K562 (cell line): ENCODE data around the gene TBL1X. TPM values are rescaled to one million over a fixed set of nuclear protein-coding genes. Genes with fewer than 3 reads are reported as not detected.

ENCODE experiments used
- ATAC-seq: fragments of 200-7000 bp; cut with Tn5 transposase; 3 replicates; pipeline ENCODE4 v1.9.1; 2020; ENCODE audit warnings: moderate library complexity
- BruUV-seq: library from RNA; stranded (reverse); fragments of 400-500 nt; replicated peaks from 2 replicates; lab custom pipeline; 2021; lab: Mats Ljungman, UMichigan
- CTCF ChIA-PET: fragments of 300-600 bp; formaldehyde crosslinking; extraction: SDS; loops from one replicate; lab custom pipeline; 2021; ENCODE audit warnings: low intra/inter-chr PET ratio; lab: Yijun Ruan, JAX
- POLR2A ChIA-PET: fragments of 300-600, 350-650 bp; sonication (Branson Sonifier 250); formaldehyde crosslinking; extraction: SDS; loops from one replicate; lab custom pipeline; 2021; ENCODE audit warnings: antibody characterized with exemption, inconsistent platforms; lab: Yijun Ruan, JAX
- DNase-seq, 4 experiments: peaks; one replicate each; pipeline versions ENCODE4 v3.0.0 to v3.0.0-alpha.2; 2011 to 2018; ENCODE audit warnings: low spot score in 3 of 4, mixed read lengths in 3 of 4; ENCODE audit errors: extremely low read depth in 1 of 4
- FAIRE-seq: peaks from 2 replicates; lab custom pipeline; 2011; peaks lifted over from hg19 to GRCh38; lab: Jason Lieb, UNC
- H2AFZ ChIP-seq: 2 replicates; pipeline ENCODE4 v1.6.0; 2011; ENCODE audit warnings: low read depth, low read length, control low read depth, inconsistent platforms
- H3K27ac ChIP-seq: fragments of 200-600 bp; 3 replicates; pipeline ENCODE4 v1.8.0; 2011; ENCODE audit warnings: low read depth, mild to moderate bottlenecking, control low read depth, inconsistent platforms, low read length, moderate library complexity, mixed read lengths; ENCODE audit errors: extremely low read depth
- H3K27me3 ChIP-seq, 2 experiments: fragments of 300-600 bp in 1 of 2; 2 replicates in 1 of 2; 3 replicates in 1 of 2; pipeline versions ENCODE4 v1.6.0 to v1.8.0; 2011; ENCODE audit warnings: inconsistent platforms in 2 of 2, low read length in 2 of 2, mild to moderate bottlenecking in 1 of 2, mixed read lengths in 1 of 2, moderate library complexity in 1 of 2; ENCODE audit not compliant: control insufficient read depth in 2 of 2, insufficient read depth in 2 of 2
- H3K36me3 ChIP-seq: fragments of 300-600 bp; 3 replicates; pipeline ENCODE4 v1.8.0; 2011; ENCODE audit warnings: mild to moderate bottlenecking, low read length, inconsistent platforms; ENCODE audit not compliant: control insufficient read depth, insufficient read depth
- H3K4me1 ChIP-seq, 2 experiments: fragments of 200-600 bp in 1 of 2; replicated peaks in 1 of 2; 2 replicates in 1 of 2; 3 replicates in 1 of 2; pipeline versions ENCODE4 v1.5.1 to v1.8.0; 2011; ENCODE audit warnings: inconsistent platforms in 2 of 2, low read length in 2 of 2, mild to moderate bottlenecking in 1 of 2, mixed read lengths in 1 of 2, moderate library complexity in 1 of 2; ENCODE audit not compliant: control insufficient read depth in 2 of 2, insufficient read depth in 2 of 2
- H3K4me2 ChIP-seq: 2 replicates; pipeline ENCODE4 v1.6.1; 2011; ENCODE audit warnings: low read length, control low read depth, inconsistent platforms, mixed read lengths; ENCODE audit not compliant: insufficient read depth
- H3K4me3 ChIP-seq: fragments of 200-600 bp; sonication (generic), shearing (Covaris generic); 2 replicates; pipeline ENCODE4 v1.5.1; 2016; ENCODE audit warnings: control low read depth, inconsistent platforms
- H3K79me2 ChIP-seq: fragments of 200-600 bp; 3 replicates; pipeline ENCODE4 v1.8.0; 2011; ENCODE audit warnings: low read length, inconsistent platforms; ENCODE audit not compliant: control insufficient read depth, insufficient read depth
- H3K9ac ChIP-seq, 2 experiments: 2 replicates each; pipeline versions ENCODE4 v1.6.0 to v1.6.1; 2011; ENCODE audit warnings: low read depth in 2 of 2, low read length in 2 of 2, control low read depth in 1 of 2, inconsistent platforms in 1 of 2, mild to moderate bottlenecking in 1 of 2, mixed read lengths in 1 of 2; ENCODE audit not compliant: insufficient read depth in 1 of 2
- H3K9me1 ChIP-seq: one replicate; pipeline ENCODE4 v1.6.0; 2011; ENCODE audit warnings: inconsistent platforms, mild to moderate bottlenecking, low read length, moderate library complexity; ENCODE audit not compliant: control insufficient read depth, insufficient read depth
- H3K9me3 ChIP-seq: replicated peaks from 2 replicates; pipeline ENCODE4 v1.5.1; 2011; ENCODE audit warnings: low read depth, low read length, inconsistent platforms; ENCODE audit not compliant: control insufficient read depth, insufficient read depth
- H4K20me1 ChIP-seq: replicated peaks from 2 replicates; pipeline ENCODE4 v1.6.1; 2011; ENCODE audit warnings: low read length, inconsistent platforms, mixed read lengths; ENCODE audit not compliant: control insufficient read depth, insufficient read depth
- ADNP ChIP-seq: fragments of 200-800 bp; sonication (Bioruptor generic); IDR thresholded peaks from 2 replicates; pipeline ENCODE4 v1.6.1; 2016; ENCODE audit warnings: missing genetic modification characterization, missing compliant biosample characterization
- CTBP1 ChIP-seq: fragments of 450-650 bp; IDR thresholded peaks from 2 replicates; pipeline ENCODE4 v1.6.1; 2016; ENCODE audit warnings: borderline replicate concordance
- DEAF1 ChIP-seq: fragments of 450-650 bp; formaldehyde crosslinking; IDR thresholded peaks from 2 replicates; pipeline ENCODE4 v1.4.0; 2020; ENCODE audit warnings: mild to moderate bottlenecking, moderate library complexity
- EHMT2 ChIP-seq: fragments of 450-650 bp; IDR thresholded peaks from 2 replicates; pipeline ENCODE4 v1.6.1; 2018; ENCODE audit warnings: antibody characterized with exemption
- FOSL1 ChIP-seq: fragments of 200-800 bp; sonication (Bioruptor generic); conservative IDR thresholded peaks from 2 replicates; pipeline ENCODE4 v1.6.1; 2016; ENCODE audit warnings: missing genetic modification characterization, missing compliant biosample characterization
- GABPA ChIP-seq: fragments of 200-800 bp; sonication (Bioruptor generic); conservative IDR thresholded peaks from 2 replicates; pipeline ENCODE4 v1.6.1; 2016; ENCODE audit warnings: low read depth, missing genetic modification characterization, missing compliant biosample characterization
- JUND ChIP-seq, 2 experiments: IDR thresholded peaks; 2 replicates in 1 of 2; 3 replicates in 1 of 2; pipeline ENCODE4 v1.6.1; 2011; ENCODE audit warnings: borderline replicate concordance in 2 of 2, low read depth in 2 of 2, low read length in 2 of 2, improper control_type of control experiment in 1 of 2, missing biosample characterization in 1 of 2, missing genetic modification characterization in 1 of 2, missing genetic modification reagents in 1 of 2
- MEIS2 ChIP-seq: fragments of 450-650 bp; IDR thresholded peaks from 2 replicates; pipeline ENCODE4 v1.6.1; 2014; ENCODE audit warnings: mild to moderate bottlenecking; ENCODE audit not compliant: partially characterized antibody
- NR2C1 ChIP-seq, 2 experiments: fragments of 450-650 bp; IDR thresholded peaks; 2 replicates each; pipeline ENCODE4 v1.6.1; 2017; ENCODE audit warnings: mild to moderate bottlenecking in 2 of 2, antibody characterized with exemption in 1 of 2, inconsistent platforms in 1 of 2, missing compliant biosample characterization in 1 of 2, missing genetic modification characterization in 1 of 2
- PTRF ChIP-seq: fragments of 450-650 bp; IDR thresholded peaks from 2 replicates; pipeline ENCODE4 v1.6.1; 2016; ENCODE audit warnings: mild to moderate bottlenecking, missing genetic modification characterization, missing compliant biosample characterization
- SPI1 ChIP-seq: IDR thresholded peaks from 2 replicates; pipeline ENCODE4 v1.6.1; 2011; ENCODE audit warnings: low read depth, low read length, control low read depth, borderline replicate concordance
- ZNF12 ChIP-seq: sonication (generic); formaldehyde crosslinking; IDR thresholded peaks from 2 replicates; pipeline ENCODE4 v1.4.0; 2020; ENCODE audit warnings: mild to moderate bottlenecking, missing genetic modification reagents
- WGBS: fragments of 100-300 bp; shearing (Covaris generic); methylation state at CpG from one replicate; pipeline ENCODE4 v1.1.6; 2016; ENCODE audit warnings: low coverage, mixed read lengths; ENCODE audit not compliant: insufficient coverage; ENCODE audit errors: missing lambda C conversion rate; 5-methylcytosine and 5-hydroxymethylcytosine counted together
- in situ Hi-C: fragments of 300-500 bp; cut with MboI; formaldehyde crosslinking; loops from 4 replicates; pipeline ENCODE4 v1.15.0; 2018; ENCODE audit warnings: inconsistent platforms, mixed read lengths
- intact Hi-C: fragments of 100-400 bp; cut with micrococcal nuclease; formaldehyde crosslinking; loops from 2 replicates; pipeline ENCODE4 v1.14.2; 2022
- polyA plus RNA-seq, 8 experiments: library from polyadenylated mRNA; depleted of rRNA in 4 of 8; stranded (reverse) in 5 of 8; unstranded in 3 of 8; fragments of >200 nt; fragmentation: Nextera tagmentation in 2 of 8; fragmentation: Illumina TruSeq in 1 of 8; extraction: Ambion mirVana in 2 of 8; extraction: Trizol in 1 of 8; gene quantifications; 2 replicates each; pipeline versions ENCODE4 v1.2.1 to v1.2.3, GENCODE V29; 2011 to 2014; ENCODE audit warnings: inconsistent platforms in 1 of 8, missing spikeins in 1 of 8
- total RNA-seq, 7 experiments: library from RNA; depleted of rRNA in 6 of 7; stranded (reverse); fragments of >200 nt in 6 of 7; fragmentation: Illumina TruSeq in 2 of 7; extraction: Trizol in 2 of 7; gene quantifications; 2 replicates each; pipeline versions ENCODE4 v1.2.1 to v1.2.3, GENCODE V29; 2011 to 2021; ENCODE audit warnings: low replicate concordance in 1 of 7
- TF ChIP-seq, protein P1 (sequence below), 2 experiments: IDR thresholded peaks in 1 of 2; conservative IDR thresholded peaks in 1 of 2; 2 replicates each; pipeline ENCODE4 v1.6.1; 2016; ENCODE audit warnings: low read depth in 2 of 2, mild to moderate bottlenecking in 1 of 2, missing compliant biosample characterization in 1 of 2, missing genetic modification characterization in 1 of 2, moderate library complexity in 1 of 2

Gene TBL1X
- total and polyA plus RNA-seq, 9 of the 15 experiments (the other 6 are each of a cell fraction or from before 2014, with no cell fraction given): 6.0 to 49.6 (median 19.7) TPM

DNA sequence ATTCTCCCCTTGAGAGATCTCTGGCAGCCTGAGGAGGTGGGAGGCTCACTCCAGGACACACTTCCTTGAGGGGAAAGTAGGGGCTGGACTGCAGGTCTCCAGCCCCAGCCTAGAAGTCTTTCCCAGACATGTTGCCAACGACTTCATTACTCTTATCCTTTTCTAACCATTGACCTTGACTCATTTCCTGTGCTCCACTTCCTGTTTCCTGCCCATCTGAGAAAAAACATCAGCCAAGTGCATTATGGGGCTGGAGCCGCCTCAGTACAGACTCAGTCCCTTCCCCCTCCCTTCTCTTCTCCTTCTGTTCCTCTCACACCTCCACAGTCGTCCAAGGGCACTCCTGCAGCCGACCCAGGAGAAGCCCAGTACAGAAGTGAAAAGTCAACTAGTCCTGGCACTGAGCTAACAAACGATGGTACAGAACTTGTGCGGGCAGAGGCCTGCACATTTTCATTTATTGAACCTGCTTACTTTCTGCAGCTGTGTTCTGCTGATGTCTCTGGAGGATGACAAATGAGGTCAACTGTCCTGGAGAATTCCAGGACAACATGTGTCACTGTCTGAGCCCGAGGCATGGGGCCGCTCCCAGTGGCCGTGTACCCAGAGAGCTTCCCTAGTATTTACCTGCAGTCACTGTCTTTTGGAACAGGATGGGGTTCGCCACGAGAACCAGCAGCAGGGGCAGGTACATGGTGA lies 280.7 kb downstream of the TBL1X start (continued):
- 0 out of 2 replicates have a peak, but pooled peaks have one; percentile 31 for TF ChIP-seq SPI1
- no peak for TF ChIP-seq NR2C1 (IDR thresholded peaks at IDR 0.05)
- no peak for TF ChIP-seq NR2C1 (tag; IDR thresholded peaks at IDR 0.05)
- peak; percentile 64 for TF ChIP-seq GABPA (tag)
- peak; percentile 65; the same call in 1 of the 2 replicates for TF ChIP-seq EHMT2

- Histone ChIP-seq H3K79me2 (no peaks in the 10 kb centered on the region), H3K9ac (no peak overlapping the region), H3K4me1 (no peaks in the 10 kb centered on the region), H4K20me1 (no peaks in the 10 kb centered on the region), H3K36me3 (no peaks in the 10 kb centered on the region), H3K9me3 (no peaks in the 10 kb centered on the region), H3K27me3 (peaks cover 0 to 10% of the 10 kb centered on the region in 2 experiments; a peak in 1 of 5 replicates), H2AFZ (no peak overlapping the region), H3K4me2 (no peak overlapping the region), H3K27ac (no peak overlapping the region), H3K9me1 (no peaks in the 10 kb centered on the region), H3K4me3 (no peak overlapping the region)
- no peak for FAIRE-seq
- CTCF ChIA-PET: no interaction called here
- no TSS peak for BruUV-seq
- 0% methylated on average over 2 of the region's 3 CpGs for WGBS
- in situ Hi-C loops (no loop called here), intact Hi-C loops (no loop called here)
- POLR2A ChIA-PET: interaction anchor here (0.6 kb wide), 1 partner anchor 283 kb away, joined by 3 read pairs; no protein-coding TSS in a partner anchor
- TF ChIP-seq JUND (IDR thresholded peaks at IDR 0.05; ENCODE audit: borderline replicate concordance, low read depth, low read length) (peak; percentile 31; the same call in 1 of the 2 replicates), JUND (tag; IDR thresholded peaks at IDR 0.05; ENCODE audit: borderline replicate concordance, low read depth, low read length) (0 out of 3 replicates have a peak, but pooled peaks have one; percentile 31), CTBP1 (0 out of 2 replicates have a peak, but pooled peaks have one; percentile 23), SPI1 (peak; percentile 37; the same call in 1 of the 2 replicates), DEAF1 (no peak), MEIS2 (peak; percentile 83), PTRF (no peak), ADNP (tag) (no peak), FOSL1 (tag) (peak; percentile 69), ZNF12 (CRISPR knock-in tag) (no peak)
- TF ChIP-seq, protein P1, sequence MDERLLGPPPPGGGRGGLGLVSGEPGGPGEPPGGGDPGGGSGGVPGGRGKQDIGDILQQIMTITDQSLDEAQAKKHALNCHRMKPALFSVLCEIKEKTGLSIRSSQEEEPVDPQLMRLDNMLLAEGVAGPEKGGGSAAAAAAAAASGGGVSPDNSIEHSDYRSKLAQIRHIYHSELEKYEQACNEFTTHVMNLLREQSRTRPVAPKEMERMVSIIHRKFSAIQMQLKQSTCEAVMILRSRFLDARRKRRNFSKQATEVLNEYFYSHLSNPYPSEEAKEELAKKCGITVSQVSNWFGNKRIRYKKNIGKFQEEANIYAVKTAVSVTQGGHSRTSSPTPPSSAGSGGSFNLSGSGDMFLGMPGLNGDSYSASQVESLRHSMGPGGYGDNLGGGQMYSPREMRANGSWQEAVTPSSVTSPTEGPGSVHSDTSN (CRISPR knock-in tag; IDR thresholded peaks at IDR 0.05; ENCODE audit: low read depth): no peak
- TF ChIP-seq, protein P1 (tag; conservative IDR thresholded peaks at IDR 0.05; ENCODE audit: low read depth): peak; percentile 79
- DNase-seq: no peak
- no peak for ATAC-seq
Observed at GRCh38 chrX:9746148-9746888, 281.5 kb downstream of the TBL1X start.
